A673 (cell line): ENCODE measurements around the gene SGO2. TPM values are rescaled to one million over a fixed set of nuclear protein-coding genes. Genes with fewer than 3 reads are reported as not detected.
"Not testable (repeated sequence)": the region's sequence is repeated elsewhere in the genome, so short reads cannot be mapped to it uniquely, and the experiment has no call there.

Source experiments
- BruUV-seq: library from RNA; stranded (reverse); fragments of 400-500 nt; replicated peaks from 2 replicates; lab custom pipeline; 2021; lab: Mats Ljungman, UMichigan
- CTCF ChIA-PET: fragments of 300-600 bp; sonication (Branson Sonifier 250); formaldehyde crosslinking; loops from one replicate; lab custom pipeline; 2022; ENCODE audit warnings: antibody characterized with exemption; lab: Charles Lee
- POLR2A ChIA-PET: fragments of 300-600 bp; sonication (Branson Sonifier 250); formaldehyde crosslinking; loops from one replicate; lab custom pipeline; 2022; ENCODE audit warnings: antibody characterized with exemption; ENCODE audit not compliant: low non-redundant PET; lab: Charles Lee
- DNase-seq: peaks from one replicate; pipeline ENCODE4 v3.0.0-alpha.2; 2015; ENCODE audit warnings: low spot score
- H3K27ac ChIP-seq: fragments of 200-600 bp; sonication (generic); 2 replicates; pipeline ENCODE4 v1.5.1; 2016; ENCODE audit warnings: mixed run types, low read depth, mild to moderate bottlenecking, mixed read lengths, antibody characterized with exemption, low read length; ENCODE audit not compliant: poor library complexity, severe bottlenecking
- H3K27me3 ChIP-seq: fragments of 200-600 bp; sonication (generic); replicated peaks from 2 replicates; pipeline ENCODE4 v1.6.1; 2017; ENCODE audit warnings: mixed run types, low read depth, mild to moderate bottlenecking, mixed read lengths, antibody characterized with exemption, low read length; ENCODE audit not compliant: insufficient read depth, poor library complexity
- H3K36me3 ChIP-seq: fragments of 200-600 bp; sonication (generic); 2 replicates; pipeline ENCODE4 v1.6.1; 2016; ENCODE audit warnings: mixed run types, mild to moderate bottlenecking, mixed read lengths, antibody characterized with exemption, low read length; ENCODE audit not compliant: insufficient read depth, poor library complexity, severe bottlenecking
- H3K4me1 ChIP-seq: fragments of 200-600 bp; sonication (generic); 2 replicates; pipeline ENCODE4 v1.6.1; 2017; ENCODE audit warnings: mixed run types, mild to moderate bottlenecking, mixed read lengths, antibody characterized with exemption, low read length; ENCODE audit not compliant: insufficient read depth, poor library complexity, severe bottlenecking
- H3K4me3 ChIP-seq: fragments of 200-600 bp; sonication (generic); 2 replicates; pipeline ENCODE4 v1.5.1; 2016; ENCODE audit warnings: low read depth, mixed run types, mild to moderate bottlenecking, mixed read lengths, low read length; ENCODE audit not compliant: poor library complexity, severe bottlenecking
- H3K9me3 ChIP-seq: fragments of 200-600 bp; sonication (generic); 2 replicates; pipeline ENCODE4 v1.6.1; 2016; ENCODE audit warnings: mixed run types, low read depth, mild to moderate bottlenecking, mixed read lengths, antibody characterized with exemption, low read length; ENCODE audit not compliant: poor library complexity, severe bottlenecking
- EZH2 ChIP-seq: fragments of 200-600 bp; sonication (generic); IDR thresholded peaks from 2 replicates; pipeline ENCODE4 v1.6.1; 2017; ENCODE audit warnings: borderline replicate concordance, low read depth, mild to moderate bottlenecking, mixed read lengths, antibody characterized with exemption, low read length; ENCODE audit not compliant: poor library complexity, severe bottlenecking
- intact Hi-C: fragments of 100-400 bp; cut with micrococcal nuclease; formaldehyde crosslinking; loops from one replicate; pipeline ENCODE4 v1.10.0; 2022; ENCODE audit not compliant: unreplicated experiment
- total RNA-seq: library from RNA; stranded (reverse); gene quantifications from 2 replicates; pipeline ENCODE4 v1.2.3, GENCODE V29; 2021
- TF ChIP-seq, protein P1 (sequence below): fragments of 300-800, 200-600 bp; sonication (generic); conservative IDR thresholded peaks from 2 replicates; pipeline ENCODE4 v1.5.1; 2017; ENCODE audit warnings: low read depth, mild to moderate bottlenecking, antibody characterized with exemption, low read length, moderate library complexity, mixed read lengths

Gene SGO2
- total RNA-seq, 1 experiment from 2014 or later: 37.3 TPM

GRCh38 chr2:200609028-200609614 is 83.1 kb downstream of the SGO2 start:
- Histone ChIP-seq H3K4me1 (no peaks in the 10 kb centered on the region), H3K9me3 (no peaks in the 10 kb centered on the region), H3K27me3 (no peaks in the 10 kb centered on the region), H3K27ac (no peak overlapping the region), H3K4me3 (no peak overlapping the region), H3K36me3 (no peaks in the 10 kb centered on the region)
- peak; percentile 17 for DNase-seq
- intact Hi-C loops: no loop called here
- ChIA-PET CTCF (no interaction called here), POLR2A (no interaction called here)
- no TSS peak for BruUV-seq
- TF ChIP-seq, protein P1, sequence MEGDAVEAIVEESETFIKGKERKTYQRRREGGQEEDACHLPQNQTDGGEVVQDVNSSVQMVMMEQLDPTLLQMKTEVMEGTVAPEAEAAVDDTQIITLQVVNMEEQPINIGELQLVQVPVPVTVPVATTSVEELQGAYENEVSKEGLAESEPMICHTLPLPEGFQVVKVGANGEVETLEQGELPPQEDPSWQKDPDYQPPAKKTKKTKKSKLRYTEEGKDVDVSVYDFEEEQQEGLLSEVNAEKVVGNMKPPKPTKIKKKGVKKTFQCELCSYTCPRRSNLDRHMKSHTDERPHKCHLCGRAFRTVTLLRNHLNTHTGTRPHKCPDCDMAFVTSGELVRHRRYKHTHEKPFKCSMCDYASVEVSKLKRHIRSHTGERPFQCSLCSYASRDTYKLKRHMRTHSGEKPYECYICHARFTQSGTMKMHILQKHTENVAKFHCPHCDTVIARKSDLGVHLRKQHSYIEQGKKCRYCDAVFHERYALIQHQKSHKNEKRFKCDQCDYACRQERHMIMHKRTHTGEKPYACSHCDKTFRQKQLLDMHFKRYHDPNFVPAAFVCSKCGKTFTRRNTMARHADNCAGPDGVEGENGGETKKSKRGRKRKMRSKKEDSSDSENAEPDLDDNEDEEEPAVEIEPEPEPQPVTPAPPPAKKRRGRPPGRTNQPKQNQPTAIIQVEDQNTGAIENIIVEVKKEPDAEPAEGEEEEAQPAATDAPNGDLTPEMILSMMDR: no peak

GRCh38 chr2:200610217-200610616 is 84.2 kb downstream of the SGO2 start:
- H3K9me3 ChIP-seq, POLR2A ChIA-PET: not testable (repeated sequence)

DNA sequence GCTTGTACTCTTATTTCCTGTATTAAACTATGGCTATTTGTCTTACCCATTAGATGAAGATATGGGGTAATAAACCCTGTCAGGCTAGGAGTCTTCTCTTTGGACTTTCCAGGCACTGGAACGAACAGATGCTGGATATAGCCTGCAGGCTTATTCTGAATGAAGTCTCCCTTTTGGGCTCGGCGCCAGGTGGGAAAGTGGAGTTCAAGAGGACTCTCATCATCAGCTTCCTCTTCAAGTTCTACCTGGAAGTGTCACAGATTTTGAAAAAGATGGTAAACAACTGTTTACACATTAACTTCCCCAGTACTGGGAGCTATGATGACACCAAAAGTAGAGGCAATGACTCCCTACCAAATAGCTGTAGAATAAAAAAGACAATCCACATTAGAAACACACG is 87.7 kb downstream of the SGO2 start:
- Histone ChIP-seq H3K4me1 (peaks cover 4% of the 10 kb centered on the region), H3K27ac (no peak overlapping the region), H3K27me3 (no peaks in the 10 kb centered on the region), H3K9me3 (no peaks in the 10 kb centered on the region), H3K36me3 (no peaks in the 10 kb centered on the region), H3K4me3 (no peak overlapping the region)
- ChIA-PET CTCF (no interaction called here), POLR2A (no interaction called here)
- BruUV-seq: no TSS peak
- intact Hi-C loops: no loop called here
- DNase-seq: no peak
- TF ChIP-seq EZH2: no peak
- TF ChIP-seq, protein P1: no peak

More at GRCh38 chr2:200610217-200610616, 84.2 kb downstream of the SGO2 start:
- H3K27me3 ChIP-seq, CTCF ChIA-PET, DNase-seq, H3K27ac ChIP-seq, H3K36me3 ChIP-seq, intact Hi-C loops, H3K4me1 ChIP-seq, H3K4me3 ChIP-seq, BruUV-seq: not testable (repeated sequence)

DNA sequence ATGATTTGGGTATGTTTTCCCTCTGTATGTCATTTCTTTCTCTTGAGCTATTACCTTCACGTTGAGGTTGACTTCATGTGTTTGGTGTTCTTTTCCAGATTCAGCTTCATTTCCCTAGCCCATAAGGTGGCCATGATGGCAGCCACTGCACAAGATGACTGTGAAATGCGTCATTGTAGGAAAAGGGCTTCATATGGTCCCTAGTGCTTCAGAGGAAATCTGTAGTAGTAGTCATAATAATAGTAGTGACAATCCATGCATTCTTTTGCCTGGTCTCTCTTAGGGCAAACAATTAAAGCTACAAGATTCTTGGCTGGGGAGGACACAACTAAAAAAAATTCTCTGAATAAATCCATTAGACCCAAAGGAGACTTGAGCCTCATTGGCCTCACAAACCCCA is 88.2 kb downstream of the SGO2 start:
- no peaks in the 10 kb centered on the region for H3K36me3 ChIP-seq
- H3K27ac ChIP-seq: no peak overlapping the region
- H3K27me3 ChIP-seq: no peaks in the 10 kb centered on the region
- peaks cover 5% of the 10 kb centered on the region for H3K4me1 ChIP-seq
- H3K9me3 ChIP-seq: no peaks in the 10 kb centered on the region
- no peak for DNase-seq
- BruUV-seq: no TSS peak
- POLR2A ChIA-PET: no interaction called here
- no peak for TF ChIP-seq EZH2
- TF ChIP-seq, protein P1: no peak
- H3K4me3 ChIP-seq: no peak overlapping the region
- CTCF ChIA-PET: no interaction called here
- intact Hi-C loops: no loop called here
